ENCODE measurements around the gene MAD2L1BP. TPM values are rescaled to one million over a fixed set of nuclear protein-coding genes. Genes with fewer than 3 reads are reported as not detected.

Gene MAD2L1BP
- total and polyA plus RNA-seq, 2 of the 13 experiments (the other 11 are each of a cell fraction or from before 2014, with no cell fraction given), result 54.2 to 55.5 TPM

- TF ChIP-seq, protein P1, sequence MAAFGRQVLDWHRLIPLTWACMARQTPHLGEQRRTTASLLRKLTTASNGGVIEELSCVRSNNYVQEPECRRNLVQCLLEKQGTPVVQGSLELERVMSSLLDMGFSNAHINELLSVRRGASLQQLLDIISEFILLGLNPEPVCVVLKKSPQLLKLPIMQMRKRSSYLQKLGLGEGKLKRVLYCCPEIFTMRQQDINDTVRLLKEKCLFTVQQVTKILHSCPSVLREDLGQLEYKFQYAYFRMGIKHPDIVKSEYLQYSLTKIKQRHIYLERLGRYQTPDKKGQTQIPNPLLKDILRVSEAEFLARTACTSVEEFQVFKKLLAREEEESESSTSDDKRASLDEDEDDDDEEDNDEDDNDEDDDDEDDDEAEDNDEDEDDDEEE (CRISPR knock-in tag; IDR thresholded peaks at IDR 0.05), result no peak
- no peak for TF ChIP-seq JUND (CRISPR knock-in tag; IDR thresholded peaks at IDR 0.05)
- 0 out of 2 replicates have a peak, but pooled peaks have one; percentile 7 for TF ChIP-seq ZZZ3 (CRISPR knock-in tag; IDR thresholded peaks at IDR 0.05; ENCODE audit: borderline replicate concordance)
- TF ChIP-seq SOX6 (IDR thresholded peaks at IDR 0.05), result no peak
- TF ChIP-seq SOX6 (CRISPR knock-in tag; IDR thresholded peaks at IDR 0.05), result peak; percentile 88
- TF ChIP-seq, protein P2, sequence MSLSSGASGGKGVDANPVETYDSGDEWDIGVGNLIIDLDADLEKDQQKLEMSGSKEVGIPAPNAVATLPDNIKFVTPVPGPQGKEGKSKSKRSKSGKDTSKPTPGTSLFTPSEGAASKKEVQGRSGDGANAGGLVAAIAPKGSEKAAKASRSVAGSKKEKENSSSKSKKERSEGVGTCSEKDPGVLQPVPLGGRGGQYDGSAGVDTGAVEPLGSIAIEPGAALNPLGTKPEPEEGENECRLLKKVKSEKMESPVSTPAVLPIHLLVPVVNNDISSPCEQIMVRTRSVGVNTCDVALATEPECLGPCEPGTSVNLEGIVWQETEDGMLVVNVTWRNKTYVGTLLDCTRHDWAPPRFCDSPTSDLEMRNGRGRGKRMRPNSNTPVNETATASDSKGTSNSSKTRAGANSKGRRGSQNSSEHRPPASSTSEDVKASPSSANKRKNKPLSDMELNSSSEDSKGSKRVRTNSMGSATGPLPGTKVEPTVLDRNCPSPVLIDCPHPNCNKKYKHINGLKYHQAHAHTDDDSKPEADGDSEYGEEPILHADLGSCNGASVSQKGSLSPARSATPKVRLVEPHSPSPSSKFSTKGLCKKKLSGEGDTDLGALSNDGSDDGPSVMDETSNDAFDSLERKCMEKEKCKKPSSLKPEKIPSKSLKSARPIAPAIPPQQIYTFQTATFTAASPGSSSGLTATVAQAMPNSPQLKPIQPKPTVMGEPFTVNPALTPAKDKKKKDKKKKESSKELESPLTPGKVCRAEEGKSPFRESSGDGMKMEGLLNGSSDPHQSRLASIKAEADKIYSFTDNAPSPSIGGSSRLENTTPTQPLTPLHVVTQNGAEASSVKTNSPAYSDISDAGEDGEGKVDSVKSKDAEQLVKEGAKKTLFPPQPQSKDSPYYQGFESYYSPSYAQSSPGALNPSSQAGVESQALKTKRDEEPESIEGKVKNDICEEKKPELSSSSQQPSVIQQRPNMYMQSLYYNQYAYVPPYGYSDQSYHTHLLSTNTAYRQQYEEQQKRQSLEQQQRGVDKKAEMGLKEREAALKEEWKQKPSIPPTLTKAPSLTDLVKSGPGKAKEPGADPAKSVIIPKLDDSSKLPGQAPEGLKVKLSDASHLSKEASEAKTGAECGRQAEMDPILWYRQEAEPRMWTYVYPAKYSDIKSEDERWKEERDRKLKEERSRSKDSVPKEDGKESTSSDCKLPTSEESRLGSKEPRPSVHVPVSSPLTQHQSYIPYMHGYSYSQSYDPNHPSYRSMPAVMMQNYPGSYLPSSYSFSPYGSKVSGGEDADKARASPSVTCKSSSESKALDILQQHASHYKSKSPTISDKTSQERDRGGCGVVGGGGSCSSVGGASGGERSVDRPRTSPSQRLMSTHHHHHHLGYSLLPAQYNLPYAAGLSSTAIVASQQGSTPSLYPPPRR (CRISPR knock-in tag; IDR thresholded peaks at IDR 0.05; ENCODE audit: borderline replicate concordance), result peak; percentile 89
- TF ChIP-seq ZFYVE20 (CRISPR knock-in tag; IDR thresholded peaks at IDR 0.05; ENCODE audit: borderline replicate concordance, low read depth), result no peak
- no peak for TF ChIP-seq RFX1 (IDR thresholded peaks at IDR 0.05)
- TF ChIP-seq PITX1 (CRISPR knock-in tag; IDR thresholded peaks at IDR 0.05), result peak; percentile 95
- TF ChIP-seq, protein P3, sequence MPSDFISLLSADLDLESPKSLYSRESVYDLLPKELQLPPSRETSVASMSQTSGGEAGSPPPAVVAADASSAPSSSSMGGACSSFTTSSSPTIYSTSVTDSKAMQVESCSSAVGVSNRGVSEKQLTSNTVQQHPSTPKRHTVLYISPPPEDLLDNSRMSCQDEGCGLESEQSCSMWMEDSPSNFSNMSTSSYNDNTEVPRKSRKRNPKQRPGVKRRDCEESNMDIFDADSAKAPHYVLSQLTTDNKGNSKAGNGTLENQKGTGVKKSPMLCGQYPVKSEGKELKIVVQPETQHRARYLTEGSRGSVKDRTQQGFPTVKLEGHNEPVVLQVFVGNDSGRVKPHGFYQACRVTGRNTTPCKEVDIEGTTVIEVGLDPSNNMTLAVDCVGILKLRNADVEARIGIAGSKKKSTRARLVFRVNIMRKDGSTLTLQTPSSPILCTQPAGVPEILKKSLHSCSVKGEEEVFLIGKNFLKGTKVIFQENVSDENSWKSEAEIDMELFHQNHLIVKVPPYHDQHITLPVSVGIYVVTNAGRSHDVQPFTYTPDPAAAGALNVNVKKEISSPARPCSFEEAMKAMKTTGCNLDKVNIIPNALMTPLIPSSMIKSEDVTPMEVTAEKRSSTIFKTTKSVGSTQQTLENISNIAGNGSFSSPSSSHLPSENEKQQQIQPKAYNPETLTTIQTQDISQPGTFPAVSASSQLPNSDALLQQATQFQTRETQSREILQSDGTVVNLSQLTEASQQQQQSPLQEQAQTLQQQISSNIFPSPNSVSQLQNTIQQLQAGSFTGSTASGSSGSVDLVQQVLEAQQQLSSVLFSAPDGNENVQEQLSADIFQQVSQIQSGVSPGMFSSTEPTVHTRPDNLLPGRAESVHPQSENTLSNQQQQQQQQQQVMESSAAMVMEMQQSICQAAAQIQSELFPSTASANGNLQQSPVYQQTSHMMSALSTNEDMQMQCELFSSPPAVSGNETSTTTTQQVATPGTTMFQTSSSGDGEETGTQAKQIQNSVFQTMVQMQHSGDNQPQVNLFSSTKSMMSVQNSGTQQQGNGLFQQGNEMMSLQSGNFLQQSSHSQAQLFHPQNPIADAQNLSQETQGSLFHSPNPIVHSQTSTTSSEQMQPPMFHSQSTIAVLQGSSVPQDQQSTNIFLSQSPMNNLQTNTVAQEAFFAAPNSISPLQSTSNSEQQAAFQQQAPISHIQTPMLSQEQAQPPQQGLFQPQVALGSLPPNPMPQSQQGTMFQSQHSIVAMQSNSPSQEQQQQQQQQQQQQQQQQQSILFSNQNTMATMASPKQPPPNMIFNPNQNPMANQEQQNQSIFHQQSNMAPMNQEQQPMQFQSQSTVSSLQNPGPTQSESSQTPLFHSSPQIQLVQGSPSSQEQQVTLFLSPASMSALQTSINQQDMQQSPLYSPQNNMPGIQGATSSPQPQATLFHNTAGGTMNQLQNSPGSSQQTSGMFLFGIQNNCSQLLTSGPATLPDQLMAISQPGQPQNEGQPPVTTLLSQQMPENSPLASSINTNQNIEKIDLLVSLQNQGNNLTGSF (CRISPR knock-in tag; IDR thresholded peaks at IDR 0.05), result peak; percentile 26; the same call in 1 of the 2 replicates
- TF ChIP-seq CEBPB (IDR thresholded peaks at IDR 0.05; ENCODE audit: borderline replicate concordance, low read depth, low read length), result peak; percentile 48
- peak; percentile 5; the same call in 1 of the 2 replicates for TF ChIP-seq ZMYM4 (CRISPR knock-in tag; IDR thresholded peaks at IDR 0.05)
- TF ChIP-seq PRDM15 (CRISPR knock-in tag; IDR thresholded peaks at IDR 0.05), result no peak
Observed at GRCh38 chr6:43671801-43672690, 36.4 kb downstream of the MAD2L1BP start (continued).
